HCT116 (cell line): Measurements from ENCODE around the gene PDE1C. TPM values are rescaled to one million over a fixed set of nuclear protein-coding genes. Genes with fewer than 3 reads are reported as not detected.

ENCODE experiments used
- ATAC-seq: fragments of 200-7000 bp; cut with Tn5 transposase; 2 replicates; pipeline ENCODE4 v1.9.1; 2020; ENCODE audit warnings: mild to moderate bottlenecking, moderate library complexity
- BruUV-seq: library from RNA; stranded (reverse); fragments of 400-500 nt; replicated peaks from 2 replicates; lab custom pipeline; 2021; lab: Mats Ljungman, UMichigan
- CTCF ChIA-PET: fragments of 300-600 bp; sonication (Branson Sonifier 250); formaldehyde crosslinking; loops from one replicate; lab custom pipeline; 2021; ENCODE audit warnings: antibody characterized with exemption; lab: Charles Lee
- POLR2A ChIA-PET: fragments of 300-600, 350-600 bp; sonication (Branson Sonifier 250); formaldehyde crosslinking; loops from one replicate; lab custom pipeline; 2021; ENCODE audit warnings: antibody characterized with exemption; lab: Charles Lee
- RAD21 ChIA-PET, 2 experiments: fragments of 300-600 bp; sonication (Branson Sonifier 250); formaldehyde crosslinking; loops; one replicate each; lab custom pipeline; 2023; ENCODE audit warnings: low total read pairs in 2 of 2; ENCODE audit not compliant: uncharacterized antibody in 2 of 2, unreplicated experiment in 2 of 2, low non-redundant PET in 1 of 2; lab: Charles Lee
- DNase-seq: peaks from one replicate; pipeline ENCODE4 v3.0.0-alpha.2; 2010; ENCODE audit warnings: low read depth, low spot score
- H2AFZ ChIP-seq: fragments of 200-600 bp; shearing (Covaris generic), sonication (generic); 2 replicates; pipeline ENCODE4 v1.6.1; 2017; ENCODE audit warnings: low read depth, mixed run types, mixed read lengths, antibody characterized with exemption, low read length; ENCODE audit not compliant: poor library complexity, severe bottlenecking
- H3K27ac ChIP-seq: 2 replicates; pipeline ENCODE4 v1.5.1; 2012; ENCODE audit warnings: low read depth, low read length
- H3K27me3 ChIP-seq: fragments of 200-600 bp; sonication (generic); 2 replicates; pipeline ENCODE4 v1.6.1; 2016; ENCODE audit warnings: mixed run types, low read length, mixed read lengths; ENCODE audit not compliant: insufficient read depth
- H3K36me3 ChIP-seq, 2 experiments: fragments of 200-500 bp in 1 of 2; fragments of 200-600 bp in 1 of 2; sonication (Bioruptor generic) in 1 of 2; sonication (generic) in 1 of 2; 2 replicates each; pipeline versions ENCODE4 v1.5.1 to v1.6.1; 2014 to 2016; ENCODE audit warnings: low read length in 2 of 2, inconsistent platforms in 1 of 2, mixed read lengths in 1 of 2, mixed run types in 1 of 2; ENCODE audit not compliant: insufficient read depth in 2 of 2, control insufficient read depth in 1 of 2
- H3K4me1 ChIP-seq, 2 experiments: fragments of 200-600 bp in 1 of 2; sonication (generic) in 1 of 2; 2 replicates each; pipeline versions ENCODE4 v1.5.1 to v1.6.1; 2012 to 2017; ENCODE audit warnings: low read length in 2 of 2, inconsistent platforms in 1 of 2, mild to moderate bottlenecking in 1 of 2, mixed read lengths in 1 of 2, mixed run types in 1 of 2, moderate library complexity in 1 of 2; ENCODE audit not compliant: insufficient read depth in 2 of 2, control insufficient read depth in 1 of 2
- H3K4me2 ChIP-seq: fragments of 200-600 bp; sonication (generic); 2 replicates; pipeline ENCODE4 v1.6.1; 2017; ENCODE audit warnings: mixed run types, low read length, mixed read lengths
- H3K4me3 ChIP-seq, 2 experiments: fragments of 200-600 bp in 1 of 2; sonication (generic) in 1 of 2; replicated peaks in 1 of 2; 2 replicates each; pipeline ENCODE4 v1.5.1; 2011 to 2016; ENCODE audit warnings: low read length in 2 of 2, control low read depth in 1 of 2, low read depth in 1 of 2, mild to moderate bottlenecking in 1 of 2, mixed read lengths in 1 of 2, mixed run types in 1 of 2
- H3K79me2 ChIP-seq: fragments of 200-600 bp; sonication (generic); 2 replicates; pipeline ENCODE4 v1.6.1; 2017; ENCODE audit warnings: mild to moderate bottlenecking, mixed run types, low read length, moderate library complexity, mixed read lengths; ENCODE audit not compliant: insufficient read depth
- H3K9ac ChIP-seq: fragments of 200-600 bp; sonication (generic); 2 replicates; pipeline ENCODE4 v1.6.1; 2016; ENCODE audit warnings: low read length, mixed read lengths
- H3K9me2 ChIP-seq: fragments of 200-600 bp; sonication (generic), shearing (Covaris generic); 2 replicates; pipeline ENCODE4 v1.6.1; 2017; ENCODE audit warnings: mixed run types, mild to moderate bottlenecking, moderate library complexity; ENCODE audit not compliant: insufficient read depth
- H3K9me3 ChIP-seq, 2 experiments: fragments of 200-500 bp in 1 of 2; fragments of 200-600 bp in 1 of 2; sonication (Bioruptor generic) in 1 of 2; sonication (generic) in 1 of 2; 2 replicates each; pipeline ENCODE4 v1.6.1; 2014 to 2017; ENCODE audit warnings: low read length in 2 of 2, mixed read lengths in 2 of 2, inconsistent platforms in 1 of 2, low read depth in 1 of 2, mild to moderate bottlenecking in 1 of 2, mixed run types in 1 of 2, moderate library complexity in 1 of 2; ENCODE audit not compliant: control insufficient read depth in 1 of 2, insufficient read depth in 1 of 2
- H4K20me1 ChIP-seq: fragments of 200-600 bp; sonication (generic), shearing (Covaris generic); 2 replicates; pipeline ENCODE4 v1.6.1; 2017; ENCODE audit warnings: mixed run types, mild to moderate bottlenecking, moderate library complexity; ENCODE audit not compliant: insufficient read depth
- ATF3 ChIP-seq: IDR thresholded peaks from 2 replicates; pipeline ENCODE4 v1.6.1; 2012
- CBX3 ChIP-seq: IDR thresholded peaks from 2 replicates; pipeline ENCODE4 v1.6.1; 2012; ENCODE audit warnings: low read depth
- CEBPB ChIP-seq: IDR thresholded peaks from 2 replicates; pipeline ENCODE4 v1.6.1; 2012; ENCODE audit warnings: low read depth
- CTCF ChIP-seq, 3 experiments: fragments of 200-600 bp in 1 of 3; sonication (generic) in 1 of 3; IDR thresholded peaks in 2 of 3; conservative IDR thresholded peaks in 1 of 3; 2 replicates each; pipeline ENCODE4 v1.5.1; 2012 to 2017; ENCODE audit warnings: low read depth in 2 of 3, low read length in 2 of 3, antibody characterized with exemption in 1 of 3, borderline replicate concordance in 1 of 3, control low read depth in 1 of 3, mild to moderate bottlenecking in 1 of 3, mixed read lengths in 1 of 3, mixed run types in 1 of 3, moderate library complexity in 1 of 3; ENCODE audit not compliant: insufficient read depth in 1 of 3
- EGR1 ChIP-seq: IDR thresholded peaks from 2 replicates; pipeline ENCODE4 v1.6.1; 2012; ENCODE audit warnings: low read depth
- EZH2 ChIP-seq: fragments of 200-600 bp; sonication (generic); IDR thresholded peaks from 2 replicates; pipeline ENCODE4 v1.6.1; 2017; ENCODE audit warnings: antibody characterized with exemption, mixed run types
- EZH2phosphoT487 ChIP-seq: fragments of 200-600 bp; IDR thresholded peaks from 2 replicates; pipeline ENCODE4 v1.6.1; 2018; ENCODE audit warnings: antibody characterized with exemption, borderline replicate concordance
- FOSL1 ChIP-seq: IDR thresholded peaks from 2 replicates; pipeline ENCODE4 v1.6.1; 2012; ENCODE audit warnings: low read depth
- JUND ChIP-seq: IDR thresholded peaks from 2 replicates; pipeline ENCODE4 v1.6.1; 2012
- POLR2AphosphoS5 ChIP-seq: IDR thresholded peaks from 2 replicates; pipeline ENCODE4 v1.6.1; 2011; ENCODE audit warnings: mild to moderate bottlenecking, low read depth, low read length, moderate library complexity
- RAD21 ChIP-seq: IDR thresholded peaks from 2 replicates; pipeline ENCODE4 v1.6.1; 2012; ENCODE audit warnings: low read depth, mild to moderate bottlenecking
- REST ChIP-seq: IDR thresholded peaks from 2 replicates; pipeline ENCODE4 v1.6.1; 2012; ENCODE audit warnings: low read depth
- SIN3A ChIP-seq: IDR thresholded peaks from 2 replicates; pipeline ENCODE4 v1.6.1; 2012; ENCODE audit warnings: low read depth
- SP1 ChIP-seq: IDR thresholded peaks from 2 replicates; pipeline ENCODE4 v1.6.1; 2012; ENCODE audit warnings: low read depth
- SRF ChIP-seq: IDR thresholded peaks from 2 replicates; pipeline ENCODE4 v1.6.1; 2012; ENCODE audit warnings: low read depth
- YY1 ChIP-seq: IDR thresholded peaks from 2 replicates; pipeline ENCODE4 v1.6.1; 2011; ENCODE audit warnings: low read length, low read depth, moderate library complexity, mild to moderate bottlenecking; ENCODE audit not compliant: insufficient replicate concordance; ENCODE audit errors: extremely low read depth
- ZBTB33 ChIP-seq: IDR thresholded peaks from 2 replicates; pipeline ENCODE4 v1.6.1; 2011; ENCODE audit warnings: mild to moderate bottlenecking, low read length, moderate library complexity; ENCODE audit not compliant: insufficient replicate concordance; ENCODE audit errors: extremely low read depth
- ZFX ChIP-seq: fragments of 450-650 bp; IDR thresholded peaks from 2 replicates; pipeline ENCODE4 v1.6.1; 2017
- ZNF274 ChIP-seq: fragments of 200-500 bp; sonication (Bioruptor generic); IDR thresholded peaks from 2 replicates; pipeline ENCODE4 v1.6.1; 2014; ENCODE audit warnings: mild to moderate bottlenecking, low read depth, low read length, inconsistent platforms
- intact Hi-C: fragments of 100-400 bp; cut with micrococcal nuclease; formaldehyde crosslinking; loops from 2 replicates; pipeline ENCODE4 v1.10.0; 2022
- total RNA-seq: library from RNA; stranded (reverse); gene quantifications from one replicate; pipeline ENCODE4 v1.2.1, GENCODE V29; 2021; ENCODE audit not compliant: unreplicated experiment

Gene PDE1C
- total RNA-seq, 1 experiment from 2014 or later = 0.17 TPM

GRCh38 chr7:32103361-32103760, 33.2 kb upstream of the PDE1C start (continued):
- TF ChIP-seq EZH2 (no peak), ZFX (no peak), SP1 (no peak), FOSL1 (no peak), ZBTB33 (no peak), SIN3A (no peak)

- Histone ChIP-seq H3K27ac (no peak overlapping the region), H3K9ac (no peak overlapping the region), H3K9me3 (no peaks in the 10 kb centered on the region), H3K27me3 (no peaks in the 10 kb centered on the region), H2AFZ (no peak overlapping the region), H3K4me3 (no peak overlapping the region), H3K79me2 (no peaks in the 10 kb centered on the region), H3K9me2 (no peaks in the 10 kb centered on the region), H3K4me1 (no peaks in the 10 kb centered on the region), H3K4me2 (no peak overlapping the region), H4K20me1 (no peaks in the 10 kb centered on the region), H3K36me3 (no peaks in the 10 kb centered on the region)
- DNase-seq (no peak), ATAC-seq (no peak)
- POLR2A ChIA-PET = no interaction called here
- CTCF ChIA-PET = no interaction called here
- intact Hi-C loops = no loop called here
- no TSS peak for BruUV-seq
- RAD21 ChIA-PET = no interaction called here
- TF ChIP-seq JUND (no peak), CBX3 (no peak), EGR1 (no peak), SRF (no peak), POLR2AphosphoS5 (no peak), RAD21 (no peak), REST (no peak), EZH2phosphoT487 (no peak), ATF3 (no peak), EZH2 (no peak), SIN3A (no peak), FOSL1 (no peak), CEBPB (no peak), YY1 (no peak), ZNF274 (no peak), CTCF (IDR thresholded peaks at IDR 0.05 in 2 of 3, conservative IDR thresholded peaks at IDR 0.05 in 1 of 3; ENCODE audit: borderline replicate concordance in 1 of 3, insufficient read depth in 1 of 3, low read depth in 2 of 3, low read length in 2 of 3) (no peak)
Observed at GRCh38 chr7:32102432-32102873, 32.2 kb upstream of the PDE1C start.
